GM19035 (cell line): ENCODE data around the gene SLAMF8.

ENCODE experiments used
- ATAC-seq: cut with Tn5 transposase; IDR thresholded peaks from one replicate; pipeline ENCODE4 v1.9.1; 2021; ENCODE audit not compliant: unreplicated experiment

Gene SLAMF8

GRCh38 chr1:159845751-159846629 is 19.3 kb downstream of the SLAMF8 start:
- no peak for ATAC-seq

GRCh38 chr1:159847231-159847630 is 20.6 kb downstream of the SLAMF8 start:
- ATAC-seq, result no peak

DNA sequence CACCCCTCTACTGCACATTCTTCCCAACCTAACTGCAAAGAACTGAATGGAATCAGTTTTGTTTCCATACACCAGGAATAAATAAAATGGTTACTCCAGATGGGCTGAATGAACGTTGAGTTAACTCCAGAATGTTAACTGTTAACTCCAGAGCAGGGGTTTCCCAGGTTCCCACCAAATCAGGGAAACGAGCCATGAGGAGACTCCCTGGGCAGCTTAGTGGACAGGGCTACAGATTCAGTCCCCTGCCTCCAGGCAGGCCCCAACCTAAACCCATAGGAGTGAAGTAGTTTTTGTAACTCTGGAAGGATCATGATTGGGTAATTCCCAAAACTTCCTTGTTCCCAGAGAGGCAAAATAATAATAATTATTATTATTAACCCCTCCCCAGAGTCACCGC is 21.7 kb downstream of the SLAMF8 start:
- ATAC-seq, result no peak

- no peak for ATAC-seq
Measured at GRCh38 chr1:159849626-159850366, 23.1 kb downstream of the SLAMF8 start.

DNA sequence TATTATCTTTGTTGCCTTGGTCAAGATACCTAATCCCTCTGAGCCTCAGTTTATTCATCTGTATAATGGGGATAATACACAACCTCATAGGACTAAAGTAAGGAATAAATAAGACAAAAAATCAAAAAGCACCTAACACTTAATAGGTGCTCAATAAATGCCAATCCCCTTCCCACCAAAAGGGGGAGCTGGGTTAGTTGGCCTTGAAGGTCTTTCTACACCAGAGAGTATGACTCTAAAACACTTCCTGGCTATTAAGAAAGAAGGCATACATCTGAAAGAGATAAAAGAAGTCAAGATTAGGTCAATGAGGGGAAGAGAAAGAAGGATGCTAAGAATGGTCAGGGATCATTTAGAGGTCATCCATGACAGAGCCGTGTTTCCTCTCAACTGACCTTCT is 24.7 kb downstream of the SLAMF8 start:
- no peak for ATAC-seq

- ATAC-seq, result no peak
Measured at GRCh38 chr1:159853417-159854115, 26.9 kb downstream of the SLAMF8 start.

DNA sequence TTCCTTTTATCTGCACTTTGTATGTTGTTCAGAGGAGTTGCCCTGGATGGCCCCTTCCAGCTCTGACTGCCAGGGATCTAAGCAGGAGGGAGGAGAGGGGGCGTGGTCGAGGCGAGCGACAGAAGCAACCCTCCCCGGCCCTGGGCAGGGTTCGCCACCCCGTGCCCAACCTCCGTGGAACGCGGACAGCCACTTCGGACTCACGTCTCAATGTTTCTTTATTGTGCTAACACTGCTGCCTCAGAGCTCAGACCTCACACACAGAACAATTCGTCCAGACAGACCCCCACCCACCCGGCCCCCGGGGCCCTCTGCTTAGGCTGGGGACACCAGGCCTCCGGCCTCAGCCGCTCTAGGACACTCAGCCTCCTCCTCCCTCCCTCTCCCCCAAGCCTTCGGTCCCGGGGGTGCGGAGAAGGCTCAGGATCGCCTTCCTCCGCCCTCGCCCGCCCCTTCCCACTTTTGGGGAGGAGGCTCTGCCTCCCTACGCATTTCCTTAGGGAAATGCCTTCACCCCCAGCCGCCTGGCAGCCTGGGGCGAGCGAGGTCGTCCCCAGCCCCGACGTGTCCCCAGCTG is 27.5 kb downstream of the SLAMF8 start:
- peak; percentile 11 for ATAC-seq

DNA sequence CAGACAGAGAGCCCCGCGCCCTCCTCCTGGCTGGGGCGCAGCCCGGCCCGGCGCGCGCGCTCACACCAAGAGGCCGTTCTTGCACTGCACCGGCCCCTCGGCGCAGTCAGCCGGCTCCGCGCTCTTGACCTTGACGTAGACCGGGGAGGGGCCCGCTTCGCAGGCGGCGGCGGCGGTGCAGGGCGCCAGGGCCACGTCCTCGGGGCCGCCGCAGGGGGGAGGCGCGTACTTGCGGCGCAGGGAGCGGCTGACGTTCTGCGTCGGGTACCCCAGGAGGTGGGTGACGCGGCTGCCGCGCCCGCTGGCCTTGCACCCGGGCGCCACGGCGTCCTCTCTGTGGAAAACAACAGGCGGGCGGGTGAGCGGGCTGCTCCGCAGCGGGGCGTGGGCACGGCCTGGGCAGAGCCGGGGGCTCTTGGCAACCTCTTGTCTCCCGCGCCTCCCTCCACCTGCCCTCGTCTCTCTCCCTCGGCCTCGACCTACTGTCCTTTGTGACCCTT is 28.1 kb downstream of the SLAMF8 start:
- ATAC-seq, result peak; percentile 80

DNA sequence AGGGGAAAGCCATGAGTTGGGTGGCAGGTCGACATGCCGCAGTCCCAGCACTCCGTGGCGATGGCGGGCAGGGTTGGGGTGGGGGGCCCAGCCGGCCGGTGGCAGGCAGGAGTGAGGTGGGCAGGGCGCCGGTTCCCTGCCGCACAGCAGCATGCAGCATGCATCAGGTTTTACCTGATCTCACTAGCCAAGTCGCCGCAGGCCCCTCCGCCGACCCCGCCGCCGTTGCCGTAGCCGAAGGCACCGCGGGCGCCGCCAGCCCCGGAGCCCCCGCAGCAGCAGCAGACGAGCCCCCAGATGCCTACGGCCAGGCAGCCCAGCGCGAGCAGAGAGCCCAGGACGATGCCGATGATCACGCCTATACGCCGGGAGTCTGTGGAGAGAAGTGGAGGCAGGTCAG is 29.0 kb downstream of the SLAMF8 start:
- no peak for ATAC-seq

GRCh38 chr1:159856576-159856975 is 29.9 kb downstream of the SLAMF8 start:
- no peak for ATAC-seq

- ATAC-seq, result no peak
Measured at GRCh38 chr1:159857889-159858288, 31.2 kb downstream of the SLAMF8 start.

DNA sequence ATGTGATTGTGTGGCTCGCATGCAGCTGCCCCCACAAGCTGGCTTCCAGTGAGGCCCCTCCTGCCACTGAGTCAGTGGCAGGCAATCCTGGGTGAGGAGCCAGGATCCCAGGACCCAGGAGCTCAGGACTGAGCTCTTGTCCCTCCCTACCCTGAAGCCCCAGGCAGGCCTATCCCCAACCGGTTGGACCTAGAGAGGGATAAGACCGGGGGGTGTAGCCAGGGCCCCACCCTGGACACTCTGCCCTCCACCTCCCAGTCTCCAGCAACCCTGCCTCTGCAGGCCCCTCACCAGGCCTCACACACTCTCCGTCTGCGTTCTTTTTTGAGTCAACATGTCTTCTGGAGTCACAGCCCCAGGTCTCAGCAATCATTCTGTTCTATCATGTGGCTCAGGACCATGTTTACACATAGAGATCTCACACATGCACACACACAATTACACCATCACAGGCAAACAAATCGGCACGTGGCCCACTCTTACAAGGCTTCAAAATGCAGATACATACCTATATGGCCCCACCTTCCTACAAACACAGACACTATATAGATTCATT is 33.2 kb downstream of the SLAMF8 start:
- no peak for ATAC-seq

- no peak for ATAC-seq
Measured at GRCh38 chr1:159860456-159860855, 33.8 kb downstream of the SLAMF8 start.

DNA sequence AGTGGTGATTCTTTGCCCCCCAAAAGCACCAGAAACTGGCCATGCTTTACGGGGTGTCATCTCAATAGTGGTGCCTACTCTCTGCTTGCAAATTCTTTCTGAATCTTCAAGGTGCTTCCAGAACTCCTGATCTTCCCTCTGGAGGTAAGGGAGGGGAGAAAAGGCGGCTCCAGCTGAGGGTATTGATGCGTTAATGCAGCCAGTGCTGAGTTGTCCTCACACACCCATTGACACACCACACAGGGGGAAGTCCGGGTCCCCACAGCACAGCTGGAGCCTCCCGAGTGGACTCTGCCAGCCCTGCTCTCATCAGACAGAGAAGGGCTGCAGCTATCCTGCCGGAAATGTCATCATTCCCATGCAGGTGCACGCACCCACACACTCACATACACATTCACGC is 34.5 kb downstream of the SLAMF8 start:
- ATAC-seq, result no peak

DNA sequence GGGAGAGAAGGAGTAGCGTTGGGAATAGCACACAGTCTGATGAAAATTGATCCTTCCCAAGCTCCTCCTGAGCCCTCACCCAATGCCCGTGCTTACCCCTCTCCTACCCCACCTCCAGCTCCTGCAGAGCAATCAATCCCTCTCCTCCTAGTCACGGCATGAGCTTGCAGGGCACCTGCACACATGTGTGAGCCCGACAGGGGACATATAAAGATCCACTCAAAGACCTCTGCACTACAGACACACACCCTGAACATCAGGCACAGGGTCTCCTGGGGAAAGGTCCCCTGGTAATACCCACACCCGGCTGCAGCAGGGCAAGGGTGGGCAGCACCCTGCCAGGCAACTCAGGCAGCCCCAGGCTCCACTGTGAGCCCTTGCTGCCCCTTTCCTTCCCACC is 35.4 kb downstream of the SLAMF8 start:
- no peak for ATAC-seq

DNA sequence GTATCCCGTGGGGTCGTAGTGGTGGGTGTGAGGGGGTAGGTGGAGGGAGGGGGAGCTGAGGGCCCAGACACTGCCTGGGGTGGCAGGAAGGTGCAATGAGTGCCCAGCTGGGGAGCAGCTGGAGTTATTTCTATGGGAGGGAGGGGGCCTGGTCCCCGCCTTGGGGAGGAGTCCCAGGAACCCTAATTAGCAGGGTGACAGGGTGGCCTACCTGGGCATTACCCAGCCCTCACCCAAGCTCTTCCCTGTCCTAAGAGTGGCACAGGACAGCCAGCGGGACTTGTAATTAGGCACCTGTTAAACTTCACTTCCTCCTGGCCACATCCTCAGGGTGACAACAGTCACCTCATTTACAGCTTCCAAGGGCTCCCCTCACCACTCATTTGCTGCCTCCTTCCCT is 35.9 kb downstream of the SLAMF8 start, which contains the start of gene VSIG8:
TSS of gene VSIG8 (minus strand) at position 101 of the 400 bp plus-strand sequence. CDS start 136 bp downstream, outside the sequence.
- ATAC-seq, result no peak

- ATAC-seq, result no peak
Measured at GRCh38 chr1:159864262-159864661, 37.6 kb downstream of the SLAMF8 start.

GRCh38 chr1:159866066-159866465 is 39.4 kb downstream of the SLAMF8 start:
- no peak for ATAC-seq

DNA sequence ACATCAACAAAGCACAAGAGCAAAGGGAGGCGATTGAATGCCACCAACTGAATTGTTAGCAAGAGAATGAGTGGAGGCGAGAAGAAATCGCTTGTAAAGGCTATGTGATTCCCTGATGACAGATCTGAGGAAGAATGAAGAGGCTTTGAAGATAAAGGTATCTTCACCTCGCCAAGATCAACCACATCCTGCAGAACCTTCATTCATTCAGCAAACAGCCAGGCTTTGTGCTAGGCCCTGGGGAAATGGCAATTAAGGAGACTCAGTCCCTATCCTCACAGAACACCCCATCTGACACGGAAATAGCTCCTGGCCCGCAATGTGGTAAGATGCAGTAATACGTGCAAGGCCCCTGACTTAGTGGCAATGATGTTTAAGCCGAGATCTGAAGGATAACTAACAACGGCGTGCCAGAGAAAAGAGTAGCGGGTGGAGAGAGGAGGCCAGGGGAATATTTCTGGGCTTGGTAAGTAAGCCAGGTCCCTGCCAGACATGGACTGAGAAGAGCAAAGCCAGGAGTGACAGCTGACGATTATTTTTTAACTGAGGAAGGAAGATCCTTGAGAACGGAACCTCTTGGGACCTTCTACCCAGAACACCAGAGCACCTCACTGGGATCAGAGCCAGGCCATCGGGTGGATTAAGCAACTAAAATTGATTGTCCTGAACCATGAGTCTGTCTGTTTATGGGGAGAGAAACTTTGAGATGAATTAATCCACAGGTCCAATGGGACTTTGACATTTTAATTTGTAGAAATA is 40.4 kb downstream of the SLAMF8 start:
- no peak for ATAC-seq

GRCh38 chr1:159867664-159868026 is 41.0 kb downstream of the SLAMF8 start:
- ATAC-seq, result no peak
